ENCODE data around the gene ST3GAL4.

Gene ST3GAL4

GRCh38 chr11:126456783-126457542, 101.5 kb downstream of the ST3GAL4 start:
- DNase-seq, result no peak

DNA sequence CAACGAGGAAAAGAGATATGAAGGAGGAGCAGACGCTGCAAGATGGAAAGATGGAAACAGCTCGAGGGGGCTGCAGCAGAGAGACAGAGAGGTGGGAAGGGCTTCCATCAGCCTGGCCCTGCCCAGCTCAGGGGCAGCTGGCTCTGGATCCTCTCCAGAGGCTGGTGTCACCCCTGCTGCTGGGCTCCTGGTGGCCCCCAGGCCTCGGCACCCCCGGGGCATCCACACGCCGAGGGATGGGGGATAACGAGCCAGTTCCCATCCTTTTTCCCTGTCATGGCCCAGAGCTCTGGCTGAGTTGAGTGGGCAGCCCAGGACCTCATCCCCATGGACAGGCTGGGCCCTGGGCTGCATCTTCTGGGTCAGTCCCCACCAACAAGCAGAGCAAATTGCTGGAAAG, 102.3 kb downstream of the ST3GAL4 start:
- DNase-seq, result no peak

DNA sequence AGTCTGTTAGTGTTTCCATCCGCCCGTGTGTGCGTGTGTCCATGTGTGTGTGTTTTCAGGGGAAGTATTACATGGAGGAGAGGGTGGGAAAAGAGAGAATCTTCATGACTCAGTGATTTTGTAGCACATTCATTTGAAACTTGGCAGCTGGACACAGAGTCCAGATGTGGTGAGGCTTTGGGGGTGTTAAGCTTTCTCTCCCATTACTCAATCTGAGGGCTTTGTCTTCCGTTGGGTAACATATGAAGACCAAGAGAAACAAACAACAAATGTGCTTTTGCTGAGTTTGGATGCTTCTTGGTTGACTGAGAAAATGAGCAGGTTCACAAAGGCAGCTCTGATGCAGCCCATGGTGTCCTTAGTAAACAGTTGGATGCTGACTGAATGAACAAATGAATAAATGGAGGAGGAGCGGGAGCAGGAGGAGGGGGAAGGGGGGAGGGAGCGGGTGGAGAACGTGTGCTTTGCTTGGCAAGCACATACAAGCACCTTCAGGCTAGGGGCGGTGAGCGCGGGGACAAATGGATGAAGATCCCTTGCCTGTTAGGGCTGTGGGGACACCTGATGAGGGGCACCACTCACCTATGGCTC, 104.3 kb downstream of the ST3GAL4 start:
- no peak for DNase-seq

DNA sequence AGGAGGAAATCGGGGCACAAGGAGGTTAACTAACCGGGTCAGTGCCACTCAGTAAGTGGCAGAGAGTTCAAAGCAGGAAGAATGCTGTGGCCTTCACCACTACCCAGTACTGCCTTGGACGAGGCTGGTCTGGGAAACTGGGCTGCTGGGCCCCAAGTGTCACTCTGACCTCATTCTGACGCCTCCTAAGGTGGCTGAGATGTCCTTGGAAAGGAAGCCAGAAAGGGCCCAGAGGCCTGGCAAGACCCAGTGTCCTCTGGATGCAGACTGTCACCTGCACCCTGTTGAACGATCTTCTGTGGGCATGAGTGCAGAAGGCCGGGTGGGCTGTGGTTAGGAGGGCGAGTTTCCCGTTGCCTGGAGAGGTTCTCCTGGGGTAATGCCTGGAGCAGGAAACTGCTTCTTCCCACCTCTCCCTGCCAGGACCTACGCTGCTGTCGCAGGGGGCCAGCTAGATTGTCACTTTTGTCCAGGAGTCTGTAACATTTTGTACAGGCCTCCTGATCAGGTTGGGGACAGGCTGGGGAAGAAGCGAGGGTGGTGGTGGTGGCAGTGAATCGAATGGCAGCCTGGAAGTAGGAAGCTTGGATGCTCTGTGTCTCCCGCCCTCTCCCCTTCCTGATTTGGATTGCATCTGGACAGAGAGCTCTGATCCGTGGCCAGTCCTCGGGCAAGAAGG, 105.1 kb downstream of the ST3GAL4 start:
- DNase-seq, result no peak

DNA sequence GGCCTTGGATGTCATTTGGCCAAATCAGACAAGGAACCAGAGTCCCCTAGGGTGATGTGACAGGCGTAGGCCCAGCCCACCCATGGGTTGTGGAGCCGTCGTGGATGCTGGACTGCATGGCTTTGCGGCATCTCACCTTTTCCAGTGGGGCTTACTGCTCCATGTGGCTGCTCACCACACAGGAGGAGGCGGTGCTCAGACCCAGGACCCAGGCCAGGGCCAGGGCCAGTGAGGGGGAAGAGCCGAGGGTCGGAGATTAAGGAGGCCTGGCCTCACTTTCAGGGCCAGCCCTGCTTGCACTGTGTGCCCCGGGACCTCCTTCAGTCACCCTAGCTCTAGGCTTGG, 105.6 kb downstream of the ST3GAL4 start:
- no peak for DNase-seq

DNA sequence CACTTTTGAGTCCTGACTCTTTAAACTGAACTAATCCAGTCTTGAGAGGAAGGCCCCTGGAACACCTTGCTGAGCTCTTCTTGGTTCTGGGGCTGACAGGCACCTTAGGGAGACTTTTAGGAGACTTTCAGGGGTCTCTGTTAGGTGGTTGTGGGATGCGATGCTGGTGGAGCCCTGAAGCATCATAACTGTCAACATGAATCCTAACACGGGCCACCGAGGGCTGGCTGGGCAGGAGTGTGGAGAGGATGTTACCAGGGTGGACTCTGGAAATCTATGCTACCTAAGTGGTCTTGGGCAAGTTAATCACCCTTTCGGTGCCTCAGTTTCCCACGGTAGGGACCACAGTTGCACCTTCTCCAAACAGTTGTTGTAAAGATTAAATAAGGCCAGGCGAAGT, 106.5 kb downstream of the ST3GAL4 start:
- no peak for DNase-seq

GRCh38 chr11:126462422-126462821, 106.9 kb downstream of the ST3GAL4 start:
- no peak for DNase-seq
